Ishikawa (cell line): ENCODE measurements around the gene KCNA10.

Experiments
- CEBPB ChIP-seq: IDR thresholded peaks from 2 replicates; pipeline ENCODE4 v1.6.1; 2012
- CREB1 ChIP-seq: IDR thresholded peaks from 2 replicates; pipeline ENCODE4 v1.6.1; 2012; ENCODE audit warnings: low read depth
- EGR1 ChIP-seq: IDR thresholded peaks from 2 replicates; pipeline ENCODE4 v1.6.1; 2012
- EP300 ChIP-seq: IDR thresholded peaks from 2 replicates; pipeline ENCODE4 v1.6.1; 2012; ENCODE audit warnings: borderline replicate concordance
- FOXM1 ChIP-seq: IDR thresholded peaks from 2 replicates; pipeline ENCODE4 v1.6.1; 2012; ENCODE audit warnings: low read depth, borderline replicate concordance
- MAX ChIP-seq: IDR thresholded peaks from 2 replicates; pipeline ENCODE4 v1.6.1; 2012
- NFIC ChIP-seq: IDR thresholded peaks from 2 replicates; pipeline ENCODE4 v1.6.1; 2012
- RAD21 ChIP-seq: IDR thresholded peaks from 2 replicates; pipeline ENCODE4 v1.6.1; 2012; ENCODE audit warnings: low read depth
- REST ChIP-seq: IDR thresholded peaks from 2 replicates; pipeline ENCODE4 v1.6.1; 2012; ENCODE audit warnings: low read depth, mild to moderate bottlenecking
- TAF1 ChIP-seq: IDR thresholded peaks from 2 replicates; pipeline ENCODE4 v1.6.1; 2012; ENCODE audit warnings: low read depth, mild to moderate bottlenecking
- TCF12 ChIP-seq: IDR thresholded peaks from 2 replicates; pipeline ENCODE4 v1.6.1; 2012; ENCODE audit warnings: low read depth
- TEAD4 ChIP-seq: IDR thresholded peaks from 2 replicates; pipeline ENCODE4 v1.6.1; 2012
- YY1 ChIP-seq: IDR thresholded peaks from 2 replicates; pipeline ENCODE4 v1.6.1; 2012; ENCODE audit warnings: low read depth
- ZBTB7A ChIP-seq: IDR thresholded peaks from 2 replicates; pipeline ENCODE4 v1.6.1; 2012; ENCODE audit warnings: low read depth
- TF ChIP-seq, protein P1 (sequence below): IDR thresholded peaks from 2 replicates; pipeline ENCODE4 v1.6.1; 2012

The KCNA10 gene

DNA sequence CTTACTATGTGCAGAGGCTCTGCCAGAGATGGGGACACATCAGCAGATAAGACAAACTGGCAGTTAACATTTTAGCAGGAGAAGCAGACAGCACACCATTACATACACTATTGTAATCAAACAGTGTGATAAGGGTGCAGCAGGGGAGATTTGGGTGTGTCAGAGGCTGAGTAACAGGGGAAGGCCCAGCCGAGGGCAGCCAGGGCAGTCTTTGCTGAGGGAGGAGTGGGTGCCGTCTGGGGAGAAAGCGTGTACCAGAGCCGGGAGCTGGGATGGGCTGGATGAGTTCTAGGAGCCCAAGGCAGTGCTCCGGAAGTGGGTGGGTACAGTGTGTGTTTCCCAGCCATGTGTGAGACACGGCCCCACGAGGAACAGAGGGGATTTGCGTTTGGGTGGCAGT lies 31.2 kb downstream of the KCNA10 start:
- TF ChIP-seq CEBPB (no peak), ZBTB7A (no peak), EGR1 (no peak), YY1 (no peak), TAF1 (no peak), NFIC (no peak), CREB1 (no peak), EP300 (no peak), RAD21 (no peak), MAX (no peak), TEAD4 (no peak), TCF12 (no peak), REST (no peak), FOXM1 (no peak)
- TF ChIP-seq, protein P1, sequence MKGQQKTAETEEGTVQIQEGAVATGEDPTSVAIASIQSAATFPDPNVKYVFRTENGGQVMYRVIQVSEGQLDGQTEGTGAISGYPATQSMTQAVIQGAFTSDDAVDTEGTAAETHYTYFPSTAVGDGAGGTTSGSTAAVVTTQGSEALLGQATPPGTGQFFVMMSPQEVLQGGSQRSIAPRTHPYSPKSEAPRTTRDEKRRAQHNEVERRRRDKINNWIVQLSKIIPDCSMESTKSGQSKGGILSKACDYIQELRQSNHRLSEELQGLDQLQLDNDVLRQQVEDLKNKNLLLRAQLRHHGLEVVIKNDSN, result no peak

GRCh38 chr1:110485725-110486124 lies 33.2 kb downstream of the KCNA10 start:
- TF ChIP-seq CEBPB (no peak), REST (no peak), TAF1 (no peak), MAX (no peak)

DNA sequence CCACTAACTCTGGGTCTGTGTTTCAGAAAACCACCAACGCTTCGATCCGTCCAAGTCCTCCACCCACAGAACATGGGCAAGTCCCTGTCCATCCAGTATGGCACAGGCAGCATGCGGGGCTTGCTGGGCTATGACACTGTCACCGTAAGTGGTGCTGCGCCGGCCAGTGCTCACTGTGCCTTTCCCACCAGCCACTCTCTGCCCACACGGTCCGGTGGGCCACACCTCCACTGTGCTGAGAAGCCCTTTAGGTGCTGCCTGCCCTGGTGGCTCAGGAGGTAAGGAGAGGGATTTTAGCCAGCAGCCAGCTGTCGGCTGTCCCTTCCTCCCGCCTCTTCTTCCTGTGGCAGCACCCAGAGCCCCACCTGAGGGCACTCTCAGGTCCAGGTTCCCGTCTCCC lies 34.2 kb downstream of the KCNA10 start:
- TF ChIP-seq RAD21 (no peak), TEAD4 (no peak), FOXM1 (no peak), EGR1 (no peak), MAX (no peak), ZBTB7A (no peak), YY1 (no peak), TCF12 (no peak), CREB1 (no peak), NFIC (no peak), TAF1 (no peak), EP300 (no peak), CEBPB (no peak), REST (no peak)
- TF ChIP-seq, protein P1, result no peak

DNA sequence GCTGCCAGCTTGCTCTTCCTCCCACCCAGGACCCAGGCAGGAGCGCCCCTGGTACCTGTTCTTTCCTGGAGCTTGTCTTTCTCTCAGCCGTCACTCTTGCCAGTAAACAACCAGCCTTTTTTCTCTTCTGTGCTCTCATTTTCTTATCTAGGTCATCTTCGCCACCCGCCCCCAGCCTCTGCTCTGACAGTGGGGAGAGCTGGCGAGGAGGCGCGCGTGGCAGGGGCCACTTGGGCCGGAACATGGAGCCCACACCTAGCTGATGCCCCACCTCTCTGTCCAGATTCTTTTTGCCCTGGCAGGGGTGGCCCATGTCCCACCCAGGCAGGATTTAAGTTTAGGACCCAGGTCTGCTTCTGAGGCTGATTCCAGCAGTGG lies 35.7 kb downstream of the KCNA10 start:
- TF ChIP-seq RAD21, result no peak
- TF ChIP-seq YY1, result no peak
- no peak for TF ChIP-seq TAF1
- no peak for TF ChIP-seq EP300
- no peak for TF ChIP-seq NFIC
- TF ChIP-seq FOXM1, result no peak
- no peak for TF ChIP-seq MAX
- no peak for TF ChIP-seq TCF12
- TF ChIP-seq, protein P1, result no peak
- TF ChIP-seq CEBPB, result no peak
